HepG2 (cell line): ENCODE measurements around the gene NAIF1. TPM values are rescaled to one million over a fixed set of nuclear protein-coding genes. Genes with fewer than 3 reads are reported as not detected.
A peak's percentile ranks its signal among the peaks of the same experiment; 100 is the strongest.

Source experiments
- ETV5 ChIP-seq: IDR thresholded peaks from 2 replicates; pipeline ENCODE4 v1.6.1; 2018; ENCODE audit warnings: missing biosample characterization, missing genetic modification reagents, inconsistent platforms, borderline replicate concordance
- FOXK2 ChIP-seq: fragments of 450-650 bp; IDR thresholded peaks from 2 replicates; pipeline ENCODE4 v1.6.1; 2016
- HMG20A ChIP-seq: IDR thresholded peaks from 2 replicates; pipeline ENCODE4 v1.6.1; 2016; ENCODE audit warnings: borderline replicate concordance
- HOXD1 ChIP-seq: sonication (generic); formaldehyde crosslinking; IDR thresholded peaks from 2 replicates; pipeline ENCODE4 v1.5.0; 2020; ENCODE audit warnings: missing genetic modification reagents
- KLF9 ChIP-seq: IDR thresholded peaks from 2 replicates; pipeline ENCODE4 v1.6.1; 2016; ENCODE audit warnings: low read depth
- MEIS1 ChIP-seq: sonication (generic); formaldehyde crosslinking; IDR thresholded peaks from 2 replicates; pipeline ENCODE4 v1.9.0; 2021; ENCODE audit warnings: mild to moderate bottlenecking, missing genetic modification reagents, moderate library complexity, borderline replicate concordance
- PCBP1 ChIP-seq: fragments of 200-400 bp; formaldehyde crosslinking; IDR thresholded peaks from 2 replicates; pipeline ENCODE4 v1.6.1; 2017; ENCODE audit warnings: mild to moderate bottlenecking, low read depth, low read length, borderline replicate concordance
- PLRG1 ChIP-seq: fragments of 450-650 bp; conservative IDR thresholded peaks from 2 replicates; pipeline ENCODE4 v1.6.1; 2016
- REXO4 ChIP-seq: sonication (generic); formaldehyde crosslinking; IDR thresholded peaks from 2 replicates; pipeline ENCODE4 v1.8.0; 2022; ENCODE audit warnings: missing genetic modification reagents, mild to moderate bottlenecking, borderline replicate concordance
- SIN3A ChIP-seq: IDR thresholded peaks from 2 replicates; pipeline ENCODE4 v1.6.1; 2011; ENCODE audit warnings: low read depth, mild to moderate bottlenecking, control low read depth, low read length, borderline replicate concordance
- SMARCE1 ChIP-seq: fragments of 450-650 bp; IDR thresholded peaks from 2 replicates; pipeline ENCODE4 v1.6.1; 2017; ENCODE audit warnings: borderline replicate concordance
- SOX6 ChIP-seq, 2 experiments: fragments of 450-650 bp in 1 of 2; sonication (generic) in 1 of 2; formaldehyde crosslinking in 1 of 2; IDR thresholded peaks; 2 replicates each; pipeline versions ENCODE4 v1.4.0 to v1.6.1; 2017 to 2020; ENCODE audit warnings: antibody characterized with exemption in 1 of 2, mild to moderate bottlenecking in 1 of 2, missing genetic modification reagents in 1 of 2
- SP140L ChIP-seq: sonication (generic); formaldehyde crosslinking; IDR thresholded peaks from 2 replicates; pipeline ENCODE4 v1.4.0; 2020; ENCODE audit warnings: missing genetic modification reagents, borderline replicate concordance
- SP5 ChIP-seq: IDR thresholded peaks from 2 replicates; pipeline ENCODE4 v1.6.1; 2016; ENCODE audit warnings: low read depth, borderline replicate concordance
- TGIF2 ChIP-seq: IDR thresholded peaks from 2 replicates; pipeline ENCODE4 v1.6.1; 2016; ENCODE audit warnings: control low read depth, missing compliant biosample characterization
- TOE1 ChIP-seq: sonication (generic); formaldehyde crosslinking; IDR thresholded peaks from 2 replicates; pipeline ENCODE4 v1.4.0; 2020; ENCODE audit warnings: mild to moderate bottlenecking, missing genetic modification reagents
- YY1 ChIP-seq: IDR thresholded peaks from 2 replicates; pipeline ENCODE4 v1.6.1; 2011; ENCODE audit warnings: low read length, low read depth, moderate library complexity, mild to moderate bottlenecking; ENCODE audit not compliant: insufficient read depth, insufficient replicate concordance
- ZBTB1 ChIP-seq: sonication (generic); formaldehyde crosslinking; IDR thresholded peaks from 2 replicates; pipeline ENCODE4 v1.4.0; 2020; ENCODE audit warnings: missing genetic modification reagents, borderline replicate concordance
- ZMYM2 ChIP-seq: sonication (generic); formaldehyde crosslinking; IDR thresholded peaks from 2 replicates; pipeline ENCODE4 v1.8.0; 2022; ENCODE audit warnings: mild to moderate bottlenecking, missing genetic modification reagents
- ZNF367 ChIP-seq: sonication (generic); formaldehyde crosslinking; IDR thresholded peaks from 2 replicates; pipeline ENCODE4 v1.4.0; 2020; ENCODE audit warnings: missing genetic modification reagents, borderline replicate concordance
- ZNF44 ChIP-seq: sonication (generic); formaldehyde crosslinking; IDR thresholded peaks from 2 replicates; pipeline ENCODE4 v1.5.1; 2020; ENCODE audit warnings: mild to moderate bottlenecking, missing genetic modification reagents
- ZNF563 ChIP-seq: sonication (generic); formaldehyde crosslinking; IDR thresholded peaks from 2 replicates; pipeline ENCODE4 v1.8.0; 2022; ENCODE audit warnings: mild to moderate bottlenecking, moderate library complexity, missing genetic modification reagents
- ZNF746 ChIP-seq: sonication (generic); formaldehyde crosslinking; IDR thresholded peaks from 2 replicates; pipeline ENCODE4 v1.8.0; 2022; ENCODE audit warnings: mild to moderate bottlenecking, missing genetic modification reagents
- ZNF747 ChIP-seq: sonication (generic); formaldehyde crosslinking; IDR thresholded peaks from 2 replicates; pipeline ENCODE4 v1.8.1; 2023; ENCODE audit warnings: missing genetic modification reagents, mild to moderate bottlenecking, borderline replicate concordance
- polyA plus RNA-seq, 8 experiments: library from polyadenylated mRNA; depleted of rRNA in 3 of 8; stranded (reverse) in 7 of 8; unstranded in 1 of 8; fragments of >200 nt; fragmentation: Illumina TruSeq in 4 of 8; extraction: Trizol in 4 of 8; gene quantifications; 2 replicates each; pipeline versions ENCODE4 v1.2.1 to v1.2.3, GENCODE V29; 2011 to 2016; ENCODE audit warnings: low read depth in 4 of 8, missing spikeins in 1 of 8, mixed read lengths in 1 of 8; ENCODE audit not compliant: insufficient read depth in 1 of 8
- total RNA-seq, 5 experiments: library from RNA; depleted of rRNA; stranded (reverse); fragments of >200 nt; fragmentation: Illumina TruSeq; extraction: Trizol; gene quantifications; 2 replicates each; pipeline ENCODE4 v1.2.3, GENCODE V29; 2016; ENCODE audit warnings: low read depth in 1 of 5
- TF ChIP-seq, protein P1 (sequence below): sonication (generic); formaldehyde crosslinking; IDR thresholded peaks from 2 replicates; pipeline ENCODE4 v1.8.1; 2023; ENCODE audit warnings: mild to moderate bottlenecking, moderate library complexity, missing genetic modification reagents
- TF ChIP-seq, protein P2 (sequence below): sonication (generic); formaldehyde crosslinking; IDR thresholded peaks from 2 replicates; pipeline ENCODE4 v1.5.0; 2020; ENCODE audit warnings: mild to moderate bottlenecking, missing genetic modification reagents
- TF ChIP-seq, protein P3 (sequence below): sonication (generic); formaldehyde crosslinking; IDR thresholded peaks from 2 replicates; pipeline ENCODE4 v1.5.0; 2020; ENCODE audit warnings: missing genetic modification reagents

NAIF1 gene
- total and polyA plus RNA-seq, 2 of the 13 experiments (the other 11 are each of a cell fraction or from before 2014, with no cell fraction given), result 6.0 to 6.9 TPM

DNA sequence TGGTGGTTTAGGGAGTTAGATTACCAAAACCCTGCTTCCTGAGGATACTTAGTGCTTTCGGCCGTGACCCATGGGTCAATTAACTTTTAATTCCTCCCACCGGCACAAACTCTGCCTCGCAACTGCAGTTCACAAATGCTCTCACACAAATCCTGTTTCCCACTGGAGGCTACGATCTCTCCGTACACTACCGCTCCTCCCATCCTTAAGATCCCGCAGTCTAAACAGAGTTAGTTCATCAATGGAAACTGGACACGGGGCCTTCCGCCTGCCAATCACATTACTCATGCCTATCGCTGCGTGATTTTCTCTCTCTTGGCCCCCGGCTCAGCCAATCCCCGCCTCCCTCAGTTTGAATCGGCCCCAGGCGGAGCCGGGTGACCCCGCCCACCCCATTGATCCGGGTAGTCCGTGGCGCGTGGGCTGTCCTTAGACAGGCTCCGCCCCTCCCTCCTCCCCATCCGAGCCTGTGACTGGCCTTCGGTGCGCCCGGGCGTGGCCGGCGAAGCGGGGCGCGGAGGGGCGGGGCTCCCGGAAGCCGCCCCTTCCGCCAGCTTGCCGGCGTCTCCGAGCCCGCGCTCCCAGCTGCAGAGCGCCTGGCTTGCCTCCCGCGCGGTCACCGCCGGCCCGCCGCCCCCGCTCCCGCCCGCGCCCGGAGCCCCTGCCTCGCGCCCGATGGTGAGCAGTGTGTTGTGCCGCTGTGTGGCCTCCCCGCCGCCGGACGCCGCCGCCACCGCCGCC, 695 bp upstream of the NAIF1 start, which contains the start of gene SLC25A25 (continued):
- TF ChIP-seq, protein P1, sequence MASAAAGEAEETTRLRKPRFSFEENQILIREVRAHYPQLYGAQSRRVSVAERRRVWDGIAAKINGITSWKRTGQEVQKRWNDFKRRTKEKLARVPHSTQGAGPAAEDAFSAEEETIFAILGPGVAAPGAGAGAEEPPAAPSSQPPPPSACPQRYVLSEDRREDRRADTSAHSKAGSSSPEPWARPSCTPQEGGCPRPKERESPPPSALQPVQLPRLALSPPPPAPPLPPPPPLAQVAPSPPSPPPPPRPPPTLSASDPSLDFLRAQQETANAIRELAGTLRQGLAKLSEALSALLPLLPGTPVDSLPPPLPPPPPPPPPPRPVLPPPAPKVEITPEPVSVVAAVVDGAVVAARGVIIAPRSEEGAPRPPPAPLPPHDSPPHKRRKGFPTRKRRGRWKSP (CRISPR knock-in tag), result peak; percentile 29; the same call in 1 of the 2 replicates
- TF ChIP-seq HMG20A, result no peak
- no peak for TF ChIP-seq ZNF746
- 0 out of 2 replicates have a peak, but pooled peaks have one; percentile 27 for TF ChIP-seq ETV5 (CRISPR knock-in tag)
- TF ChIP-seq TOE1, result no peak
- TF ChIP-seq REXO4, result no peak
- no peak for TF ChIP-seq SP140L
- no peak for TF ChIP-seq ZNF747
- TF ChIP-seq, protein P2, sequence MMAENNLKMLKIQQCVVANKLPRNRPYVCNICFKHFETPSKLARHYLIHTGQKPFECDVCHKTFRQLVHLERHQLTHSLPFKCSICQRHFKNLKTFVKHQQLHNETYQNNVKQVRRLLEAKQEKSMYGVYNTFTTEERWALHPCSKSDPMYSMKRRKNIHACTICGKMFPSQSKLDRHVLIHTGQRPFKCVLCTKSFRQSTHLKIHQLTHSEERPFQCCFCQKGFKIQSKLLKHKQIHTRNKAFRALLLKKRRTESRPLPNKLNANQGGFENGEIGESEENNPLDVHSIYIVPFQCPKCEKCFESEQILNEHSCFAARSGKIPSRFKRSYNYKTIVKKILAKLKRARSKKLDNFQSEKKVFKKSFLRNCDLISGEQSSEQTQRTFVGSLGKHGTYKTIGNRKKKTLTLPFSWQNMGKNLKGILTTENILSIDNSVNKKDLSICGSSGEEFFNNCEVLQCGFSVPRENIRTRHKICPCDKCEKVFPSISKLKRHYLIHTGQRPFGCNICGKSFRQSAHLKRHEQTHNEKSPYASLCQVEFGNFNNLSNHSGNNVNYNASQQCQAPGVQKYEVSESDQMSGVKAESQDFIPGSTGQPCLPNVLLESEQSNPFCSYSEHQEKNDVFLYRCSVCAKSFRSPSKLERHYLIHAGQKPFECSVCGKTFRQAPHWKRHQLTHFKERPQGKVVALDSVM, result no peak
- TF ChIP-seq PLRG1, result no peak
- TF ChIP-seq SP5, result peak; percentile 65; the same call in 1 of the 2 replicates
- no peak for TF ChIP-seq HOXD1 (CRISPR knock-in tag)
- TF ChIP-seq SOX6 (IDR thresholded peaks at IDR 0.05), result no peak
- no peak for TF ChIP-seq SOX6 (CRISPR knock-in tag; IDR thresholded peaks at IDR 0.05)
- no peak for TF ChIP-seq KLF9 (CRISPR knock-in tag)
- no peak for TF ChIP-seq FOXK2
- TF ChIP-seq ZNF44 (CRISPR knock-in tag), result no peak
- TF ChIP-seq TGIF2 (CRISPR knock-in tag), result 0 out of 2 replicates have a peak, but pooled peaks have one; percentile 40
- no peak for TF ChIP-seq ZNF367 (CRISPR knock-in tag)
- TF ChIP-seq ZNF563 (CRISPR knock-in tag), result 0 out of 2 replicates have a peak, but pooled peaks have one; percentile 50
- no peak for TF ChIP-seq MEIS1 (CRISPR knock-in tag)
- TF ChIP-seq, protein P3, sequence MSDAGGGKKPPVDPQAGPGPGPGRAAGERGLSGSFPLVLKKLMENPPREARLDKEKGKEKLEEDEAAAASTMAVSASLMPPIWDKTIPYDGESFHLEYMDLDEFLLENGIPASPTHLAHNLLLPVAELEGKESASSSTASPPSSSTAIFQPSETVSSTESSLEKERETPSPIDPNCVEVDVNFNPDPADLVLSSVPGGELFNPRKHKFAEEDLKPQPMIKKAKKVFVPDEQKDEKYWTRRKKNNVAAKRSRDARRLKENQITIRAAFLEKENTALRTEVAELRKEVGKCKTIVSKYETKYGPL (CRISPR knock-in tag), result no peak
- TF ChIP-seq ZBTB1 (CRISPR knock-in tag), result no peak
- peak; percentile 26 for TF ChIP-seq YY1
- no peak for TF ChIP-seq PCBP1
- no peak for TF ChIP-seq SMARCE1
- TF ChIP-seq ZMYM2 (CRISPR knock-in tag), result no peak
- 0 out of 2 replicates have a peak, but pooled peaks have one; percentile 38 for TF ChIP-seq SIN3A
